ENCODE measurements around the gene KRTAP10-12.
"Not testable (repeated sequence)": the region's sequence is repeated elsewhere in the genome, so short reads cannot be mapped to it uniquely, and the experiment has no call there.

KRTAP10-12 gene, protein sequence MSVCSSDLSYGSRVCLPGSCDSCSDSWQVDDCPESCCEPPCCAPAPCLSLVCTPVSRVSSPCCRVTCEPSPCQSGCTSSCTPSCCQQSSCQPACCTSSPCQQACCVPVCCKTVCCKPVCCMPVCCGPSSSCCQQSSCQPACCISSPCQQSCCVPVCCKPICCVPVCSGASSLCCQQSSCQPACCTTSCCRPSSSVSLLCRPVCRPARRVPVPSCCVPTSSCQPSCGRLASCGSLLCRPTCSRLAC

DNA sequence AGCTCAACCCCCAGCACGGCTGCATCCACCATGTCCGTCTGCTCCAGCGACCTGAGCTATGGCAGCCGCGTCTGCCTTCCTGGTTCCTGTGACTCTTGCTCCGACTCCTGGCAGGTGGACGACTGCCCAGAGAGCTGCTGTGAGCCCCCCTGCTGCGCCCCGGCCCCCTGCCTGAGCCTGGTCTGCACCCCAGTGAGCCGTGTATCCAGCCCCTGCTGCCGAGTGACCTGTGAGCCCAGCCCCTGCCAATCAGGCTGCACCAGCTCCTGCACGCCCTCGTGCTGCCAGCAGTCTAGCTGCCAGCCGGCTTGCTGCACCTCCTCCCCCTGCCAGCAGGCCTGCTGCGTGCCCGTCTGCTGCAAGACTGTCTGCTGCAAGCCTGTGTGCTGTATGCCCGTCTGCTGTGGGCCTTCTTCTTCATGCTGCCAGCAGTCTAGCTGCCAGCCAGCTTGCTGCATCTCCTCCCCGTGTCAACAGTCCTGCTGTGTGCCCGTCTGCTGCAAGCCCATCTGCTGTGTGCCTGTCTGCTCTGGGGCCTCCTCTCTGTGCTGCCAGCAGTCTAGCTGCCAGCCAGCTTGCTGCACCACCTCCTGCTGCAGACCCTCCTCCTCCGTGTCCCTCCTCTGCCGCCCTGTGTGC is at the start of gene KRTAP10-12:
Gene KRTAP10-12 (plus strand): TSS at position 1 of the 639 bp plus-strand sequence. CDS start 30 bp downstream, at position 31.
- DNase-seq = peak in 1 of 2 donors; percentile 11

DNA sequence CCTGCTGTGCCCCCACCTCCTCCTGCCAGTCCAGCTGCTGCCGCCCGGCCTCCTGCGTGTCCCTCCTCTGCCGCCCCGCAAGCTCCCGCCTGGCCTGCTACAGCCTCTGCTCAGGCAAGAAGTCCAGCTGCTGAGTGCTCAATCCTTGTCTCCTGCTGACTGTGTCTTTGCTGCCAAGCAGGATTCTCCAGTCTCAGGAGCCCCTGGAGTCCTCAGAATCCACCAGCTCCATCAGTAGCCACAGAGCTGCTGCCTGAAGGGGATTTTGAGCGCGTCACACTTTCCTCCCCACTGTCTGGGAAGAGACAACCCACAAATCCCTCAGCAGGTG is 49.8 kb upstream of the KRTAP10-12 start:
- DNase-seq = no peak

DNA sequence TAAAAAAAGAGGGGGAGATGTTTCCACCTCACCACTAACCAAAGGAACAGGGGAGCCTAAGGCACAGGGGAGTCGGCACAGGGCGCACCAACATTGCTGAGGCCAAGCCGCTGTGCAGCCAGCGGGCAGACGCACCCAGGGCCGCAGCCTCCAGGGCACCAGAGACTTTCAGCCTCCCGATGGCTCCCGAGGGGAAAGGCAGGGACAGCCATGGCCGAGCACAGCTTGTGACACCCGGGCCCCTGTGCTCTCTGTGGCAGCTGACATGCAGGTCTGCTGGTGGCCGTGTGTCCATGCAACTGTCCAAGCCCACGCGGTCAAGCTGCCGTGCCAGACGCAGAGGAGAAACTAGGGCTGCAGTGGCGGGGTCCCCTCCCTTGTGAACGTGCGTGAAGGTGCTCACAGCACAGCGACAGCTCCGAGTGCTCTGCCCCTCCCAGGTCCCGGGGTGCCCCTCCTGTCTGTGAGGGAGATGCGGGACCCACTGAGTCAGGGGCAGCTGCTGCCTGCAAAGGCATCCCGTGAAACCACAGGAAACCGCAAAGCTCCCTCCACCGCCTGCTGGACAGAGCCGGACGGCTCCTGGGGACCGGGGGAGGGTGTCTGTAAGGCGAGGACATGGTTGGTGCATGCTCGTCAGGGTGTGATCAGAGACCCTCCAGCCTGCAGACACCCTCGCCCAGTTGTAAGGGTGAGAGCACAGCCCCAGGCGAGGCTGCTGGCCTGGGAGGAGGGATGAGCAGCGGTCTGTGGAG is 48.2 kb upstream of the KRTAP10-12 start:
- no peak for DNase-seq

DNA sequence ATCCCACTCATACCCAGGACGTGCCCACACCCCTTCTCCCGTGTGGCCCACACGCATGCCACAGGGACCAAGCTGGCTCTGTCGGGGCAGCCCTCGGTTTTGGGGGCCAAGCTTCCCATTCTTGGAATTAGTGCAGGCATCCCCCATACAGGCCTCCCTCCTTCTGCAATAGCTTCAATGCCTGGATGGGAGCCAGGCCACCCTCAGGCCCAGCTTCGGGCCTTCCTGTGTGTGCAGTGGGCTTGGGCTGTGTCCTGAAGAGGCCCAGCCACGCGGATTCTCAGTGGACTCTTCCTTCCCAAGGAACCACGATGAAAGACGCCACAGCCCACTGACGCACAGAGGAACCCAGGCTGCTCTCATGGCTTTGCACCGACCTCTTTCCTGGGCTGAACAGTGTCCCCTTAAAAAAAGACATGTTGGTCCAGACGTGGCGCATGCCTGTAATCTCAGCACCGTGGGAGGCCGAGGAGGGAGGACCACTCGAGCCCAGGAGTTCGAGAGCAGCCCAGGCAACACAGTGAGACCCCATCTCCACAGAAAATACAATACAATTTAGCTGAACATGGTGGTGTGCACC is 47.4 kb upstream of the KRTAP10-12 start:
- DNase-seq = no peak

DNA sequence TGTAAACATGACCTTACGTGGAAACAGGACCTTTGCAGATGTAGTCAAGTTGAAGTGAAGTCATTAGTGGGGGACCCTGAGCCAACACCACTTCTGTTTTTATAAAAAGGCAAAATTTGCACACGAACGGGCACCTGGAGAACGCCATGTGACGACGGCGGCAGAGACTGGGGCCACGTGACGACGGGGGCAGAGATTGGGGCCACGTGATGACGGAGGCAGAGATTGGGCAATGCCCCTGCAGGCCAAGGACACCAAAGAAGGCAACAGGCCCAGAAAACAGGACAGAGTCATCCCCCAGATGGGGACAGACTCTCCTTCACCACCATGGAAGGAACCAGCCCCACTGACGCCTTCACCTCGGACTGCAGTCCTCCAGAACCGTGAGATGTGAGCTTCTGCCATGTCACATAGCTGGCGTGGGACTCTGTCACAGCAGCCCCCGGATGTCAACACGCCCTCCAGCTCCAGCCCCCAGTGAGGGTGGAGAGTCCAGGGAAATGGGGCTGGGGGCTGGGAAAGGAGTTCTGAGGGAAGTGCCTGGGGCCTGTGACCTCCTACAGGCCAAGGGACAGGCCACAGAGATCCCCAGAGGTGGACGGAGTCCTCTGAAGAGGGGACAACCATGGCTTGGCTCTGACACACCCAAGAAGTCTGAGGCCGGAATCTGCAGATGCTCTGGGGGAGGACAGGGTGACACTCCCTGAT is 46.6 kb upstream of the KRTAP10-12 start:
- DNase-seq = no peak

DNA sequence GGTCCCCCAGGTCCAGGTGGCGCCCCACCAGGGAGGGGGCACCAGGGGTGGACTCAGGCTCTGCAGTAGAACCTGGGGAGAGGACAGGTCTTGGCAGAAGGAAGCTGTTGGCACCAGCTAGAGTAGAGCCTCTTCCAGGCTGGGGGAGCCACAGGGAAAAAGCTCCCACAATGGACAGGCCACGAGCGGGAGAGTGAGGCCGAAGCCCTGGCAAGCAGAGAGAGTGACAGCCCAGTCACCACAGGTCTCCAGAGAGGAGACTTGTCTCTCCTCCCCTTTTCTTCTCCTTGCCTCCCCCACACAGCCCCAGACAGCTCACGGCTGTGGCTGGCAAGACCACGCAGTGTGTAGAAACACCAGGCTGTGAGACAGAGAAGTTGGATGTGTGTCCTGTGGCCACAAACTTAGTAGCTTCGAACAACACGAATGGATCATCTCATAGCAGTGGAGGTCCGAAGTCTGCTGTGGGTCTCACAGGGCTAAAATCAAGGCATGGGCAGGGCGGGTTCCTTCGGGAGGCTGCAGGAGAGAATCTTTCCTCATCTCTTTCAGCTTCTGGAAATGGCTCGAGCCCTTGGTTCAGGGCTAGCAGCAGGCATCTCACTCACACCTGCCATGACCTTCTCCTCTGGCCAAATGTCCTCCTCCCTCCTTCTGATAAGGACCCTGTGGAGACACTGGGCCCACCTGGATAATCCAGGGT is 45.8 kb upstream of the KRTAP10-12 start:
- DNase-seq = no peak

DNA sequence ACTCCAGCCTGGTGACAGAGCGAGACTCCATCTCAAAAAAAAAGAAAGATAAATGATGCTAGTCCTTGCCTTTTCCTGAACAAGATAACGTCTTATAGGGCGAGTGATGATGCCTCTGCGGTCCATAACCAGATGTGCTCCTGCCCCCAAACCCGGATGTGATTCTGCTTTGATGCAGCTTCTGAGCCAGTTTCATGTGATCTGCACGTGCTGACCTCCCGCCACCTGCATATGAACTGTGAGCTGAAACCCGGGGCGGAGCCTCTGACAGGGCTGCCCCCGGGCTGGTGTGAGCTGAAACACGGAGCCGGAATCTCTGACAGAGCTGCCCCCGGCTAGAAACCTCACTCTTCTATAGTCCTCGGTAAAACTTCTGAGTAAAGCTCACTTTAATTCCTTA is 43.8 kb upstream of the KRTAP10-12 start:
- DNase-seq = no peak

DNA sequence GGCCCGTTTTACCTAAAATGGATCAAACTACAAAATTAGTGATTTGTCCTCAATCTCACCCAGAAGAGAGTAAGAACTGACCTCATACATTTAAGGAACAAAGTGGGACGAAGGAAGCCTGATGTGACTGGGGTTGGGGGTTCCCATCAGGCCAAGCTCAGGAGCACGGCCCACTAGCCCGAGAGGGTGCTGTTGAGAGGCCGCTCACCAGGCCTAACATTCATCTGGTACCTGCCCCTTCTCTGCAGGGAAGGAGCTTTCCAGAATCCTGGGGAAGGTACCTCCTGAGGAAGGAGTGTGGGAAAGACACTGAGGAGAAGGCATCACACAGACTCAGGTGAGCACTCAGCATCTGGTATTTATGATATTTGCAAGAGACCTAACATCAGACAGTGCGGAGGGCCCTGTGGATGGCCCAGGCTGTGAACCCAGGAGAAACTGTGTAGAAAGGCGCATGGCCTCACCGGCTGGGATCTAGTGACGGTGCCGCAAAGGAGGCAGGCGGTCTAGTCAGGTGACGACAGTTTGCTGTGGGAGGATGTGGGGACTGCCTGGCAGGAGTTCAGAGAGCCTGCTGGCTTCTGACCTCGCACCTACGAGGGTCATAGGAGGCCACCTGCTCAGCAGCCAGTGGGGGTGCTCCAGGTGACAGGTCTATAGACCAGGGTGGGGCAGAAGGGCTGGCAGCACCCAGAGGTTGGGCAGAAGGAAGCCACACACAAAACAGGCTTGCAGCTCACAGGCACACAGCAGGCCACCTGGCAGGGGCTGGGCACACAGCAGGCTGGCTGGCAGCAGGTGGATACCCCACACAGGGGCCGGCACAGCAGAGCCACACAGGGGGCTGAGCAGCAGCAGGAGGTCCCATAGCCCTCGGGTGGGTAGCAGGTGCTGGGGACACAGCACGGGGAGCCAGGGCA is 43.1 kb upstream of the KRTAP10-12 start:
- DNase-seq = peak; percentile 14 to 40

DNA sequence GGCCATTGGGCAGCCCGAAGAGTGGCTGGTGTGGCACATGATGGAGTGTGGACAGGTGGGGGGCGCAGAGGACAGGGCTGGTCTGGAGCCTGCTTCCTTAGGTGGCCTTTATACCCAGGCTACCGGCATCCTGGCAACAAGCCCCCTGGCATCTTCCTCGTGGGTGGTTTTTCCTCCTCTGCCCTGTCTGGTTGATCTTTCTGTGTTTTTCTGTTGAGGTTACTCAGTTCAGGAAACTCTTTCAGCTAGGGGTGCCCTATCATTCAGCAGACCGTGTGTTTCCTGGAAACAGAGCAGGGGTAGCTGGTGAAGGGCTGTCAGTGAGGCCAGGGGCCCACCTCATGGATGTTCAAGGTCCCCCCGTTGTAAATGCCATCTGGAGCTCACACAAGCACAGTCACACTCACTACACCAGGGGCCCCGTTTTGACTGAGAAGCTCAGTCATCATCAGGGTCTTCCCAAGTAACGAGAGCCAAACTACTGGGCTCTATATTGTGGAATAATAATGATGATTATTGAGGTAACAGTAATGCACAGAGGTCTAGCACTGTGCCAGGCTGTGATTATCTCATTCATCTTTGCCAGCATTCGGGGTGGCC is 42.3 kb upstream of the KRTAP10-12 start, which contains the start of gene KRTAP12-4:
Gene KRTAP12-4 (minus strand): TSS at position 84 of the 600 bp plus-strand sequence. CDS start 45 bp downstream, at position 39.
- no peak for DNase-seq

DNA sequence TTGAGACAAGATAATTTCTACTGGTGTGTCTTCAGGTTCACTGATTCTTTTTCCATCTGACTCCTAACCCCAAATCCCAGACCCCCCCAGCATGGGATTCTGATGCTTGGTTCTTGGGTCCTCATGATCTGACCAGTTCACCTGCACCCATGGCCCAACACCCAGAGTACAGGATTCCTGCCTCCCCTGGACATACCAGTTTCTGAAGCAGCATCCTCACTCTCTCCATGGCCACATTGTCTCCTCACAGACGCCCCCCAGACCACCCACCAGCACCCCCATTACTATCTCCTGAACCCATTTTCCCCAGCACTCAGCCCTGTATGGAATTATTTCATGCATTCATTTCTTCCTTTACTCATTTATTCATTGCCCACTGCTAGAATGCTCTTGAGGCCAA is 40.1 kb upstream of the KRTAP10-12 start:
- no peak for DNase-seq

DNA sequence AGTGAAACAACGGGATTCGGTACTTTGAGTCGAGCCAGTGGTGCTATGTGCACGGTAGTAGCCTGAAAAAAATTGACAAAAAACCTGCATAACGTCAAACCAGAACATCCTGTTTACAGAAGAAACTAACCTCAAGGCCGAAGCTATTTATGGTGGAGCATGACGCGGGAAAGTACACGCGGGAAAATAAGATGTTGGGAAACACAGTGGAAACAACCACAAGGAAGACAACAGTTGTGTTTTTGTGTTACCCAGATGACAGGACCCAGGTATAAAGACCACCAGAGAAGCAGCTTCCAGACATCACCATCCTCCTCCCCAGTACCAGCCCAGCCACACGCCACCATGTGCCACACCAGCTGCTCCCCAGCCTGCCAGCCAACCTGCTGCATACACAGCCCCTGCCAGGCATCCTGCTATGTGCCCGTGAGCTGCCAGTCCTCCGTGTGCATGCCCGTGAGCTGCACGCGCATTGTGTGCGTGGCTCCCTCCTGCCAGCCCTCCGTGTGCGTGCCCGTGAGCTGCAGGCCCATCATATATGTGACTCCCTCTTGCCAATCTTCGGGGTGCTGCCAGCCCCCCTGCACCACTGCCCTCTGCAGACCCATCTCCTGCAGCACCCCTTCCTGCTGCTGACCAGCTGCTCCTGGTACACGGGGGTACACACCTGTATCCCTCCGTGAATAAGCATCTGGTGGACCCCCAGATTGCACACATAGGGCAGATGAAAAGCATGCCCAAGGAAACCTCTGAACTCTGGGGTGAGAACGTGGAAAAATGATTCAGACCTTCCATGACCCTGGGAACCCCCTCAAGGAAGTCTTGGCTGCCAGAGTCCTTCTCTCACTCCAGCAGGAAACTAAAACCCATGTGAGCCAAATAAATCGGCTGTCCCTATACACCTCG is 39.1 kb upstream of the KRTAP10-12 start, which contains the start of gene KRTAP12-3:
Gene KRTAP12-3 (plus strand): TSS at position 298 of the 906 bp plus-strand sequence. CDS start 48 bp downstream, at position 346.
- no peak for DNase-seq

DNA sequence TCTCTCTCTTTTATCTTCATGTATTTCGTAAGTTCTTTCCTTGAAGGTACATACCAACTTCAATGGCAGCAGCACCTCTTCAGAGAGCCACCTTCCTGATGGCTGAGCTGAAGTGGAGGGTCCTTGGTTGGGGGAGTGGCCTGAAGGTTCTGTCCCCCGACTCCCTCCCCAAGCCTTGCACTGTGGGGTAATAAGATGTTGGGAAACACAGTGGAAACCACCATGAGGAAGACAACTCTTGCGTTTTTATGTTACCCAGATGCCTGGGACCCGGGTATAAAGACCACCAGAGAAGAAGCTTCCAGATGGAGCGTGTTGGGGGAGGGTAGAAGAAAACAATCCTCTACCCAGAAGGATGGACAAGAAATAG is 38.4 kb upstream of the KRTAP10-12 start:
- no peak for DNase-seq

DNA sequence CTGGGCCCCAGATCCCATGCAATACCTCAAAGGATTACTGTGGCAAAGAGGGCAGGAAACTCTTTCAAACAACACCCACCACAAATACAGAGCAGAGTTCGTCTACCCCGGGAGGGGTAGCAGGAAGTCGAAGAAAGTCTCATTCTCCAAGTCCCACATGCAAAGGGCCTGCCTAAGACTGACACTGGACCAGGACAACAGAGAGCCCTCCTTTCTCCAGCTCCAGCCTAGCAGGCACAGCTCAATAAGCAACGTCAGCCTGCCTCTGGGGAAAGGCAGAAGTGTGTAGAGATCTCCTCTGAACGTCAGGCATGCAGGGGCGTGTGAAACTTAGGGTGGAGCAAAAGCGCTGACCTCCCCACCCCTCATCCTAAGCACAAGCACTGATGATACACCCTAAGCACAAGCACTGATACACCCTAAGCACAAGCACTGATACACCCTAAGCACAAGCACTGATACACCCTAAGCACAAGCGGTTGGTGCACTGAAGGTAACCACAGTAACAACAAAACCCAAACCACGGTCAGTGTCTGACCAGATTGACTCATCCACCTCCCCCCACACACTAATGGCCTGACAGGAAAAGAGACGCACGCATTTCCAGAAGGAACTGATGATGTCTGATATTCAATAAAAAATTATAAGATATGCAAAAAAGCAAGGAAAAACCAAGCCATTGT is 37.9 kb upstream of the KRTAP10-12 start:
- DNase-seq = no peak

DNA sequence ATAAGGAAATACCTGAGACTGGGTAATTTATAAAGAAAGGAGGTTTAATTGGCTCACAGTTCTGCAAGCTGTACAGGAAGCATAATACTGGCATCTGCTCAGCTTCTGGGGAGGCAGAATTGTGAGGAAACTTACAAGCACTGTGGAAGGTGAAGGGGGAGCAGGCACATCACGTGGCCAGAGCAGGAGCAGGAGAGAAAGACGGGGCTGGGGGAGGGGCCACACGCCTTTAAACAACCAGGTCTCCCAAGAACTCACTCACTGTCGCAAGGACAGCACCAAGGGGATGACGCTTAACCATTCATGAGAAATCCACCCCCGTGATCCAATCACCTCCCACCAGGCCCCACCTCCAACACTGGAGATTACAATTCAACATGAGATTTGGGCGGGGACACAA is 35.4 kb upstream of the KRTAP10-12 start:
- DNase-seq = not testable (repeated sequence)

DNA sequence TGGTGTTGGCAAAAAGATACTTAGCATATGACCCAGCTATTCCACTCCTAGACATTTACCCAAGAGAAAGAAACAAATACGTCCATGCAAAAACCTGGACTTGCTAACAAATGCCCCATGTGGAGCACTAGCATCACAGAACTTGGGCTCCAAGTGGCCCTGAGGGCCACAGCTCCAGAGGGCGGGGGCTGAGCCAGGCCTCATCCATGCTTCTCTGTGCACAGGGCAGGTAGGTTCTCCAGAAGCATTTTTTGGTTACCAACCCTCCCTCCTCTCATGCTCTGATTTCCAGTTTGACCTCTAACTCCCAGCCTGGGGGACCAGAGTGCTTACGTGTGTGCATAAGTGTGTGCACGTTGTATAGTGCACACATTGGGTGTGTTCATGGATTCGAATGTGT is 32.3 kb upstream of the KRTAP10-12 start:
- DNase-seq = no peak

DNA sequence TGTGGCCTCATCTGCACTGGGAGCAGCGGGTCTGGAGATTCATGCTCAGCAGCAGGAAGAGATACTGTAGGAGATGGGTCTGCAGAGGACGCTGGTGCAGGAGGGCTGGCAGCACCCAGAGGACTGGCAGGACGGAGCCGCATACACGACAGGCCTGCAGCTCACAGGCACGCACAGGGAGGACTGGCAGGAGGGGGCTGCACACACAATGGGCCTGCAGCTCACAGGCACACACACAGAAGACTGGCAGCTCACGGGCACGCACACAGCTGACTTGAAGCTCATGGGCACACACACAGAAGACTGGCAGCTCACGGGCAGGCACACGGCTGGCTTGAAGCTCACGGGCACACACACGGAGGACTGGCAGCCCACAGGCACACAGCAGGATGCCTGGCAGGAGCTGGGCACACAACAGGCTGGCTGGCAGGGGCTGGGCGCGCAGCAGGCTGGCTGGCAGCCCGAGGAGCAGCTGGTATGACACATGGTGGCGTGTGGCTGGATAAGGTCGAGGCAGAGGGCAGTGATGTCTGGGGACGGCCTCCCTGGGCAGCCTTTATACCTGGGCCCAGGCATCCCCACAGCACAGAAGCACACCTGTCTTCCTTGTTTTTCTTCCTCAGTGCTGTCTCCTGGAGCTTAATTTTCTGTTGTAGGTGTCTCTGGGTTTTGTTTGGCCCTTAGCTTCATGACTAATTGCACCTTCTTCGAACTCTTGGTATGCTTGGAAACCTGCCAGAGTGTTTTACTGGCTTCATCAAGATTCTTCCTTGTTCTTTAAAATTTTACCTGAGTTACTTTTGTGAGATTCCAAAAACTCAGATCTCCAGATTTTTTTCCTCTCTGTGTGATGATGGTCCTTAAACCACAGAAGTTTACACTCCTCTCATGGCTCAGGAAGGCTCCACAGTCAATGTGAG is 30.3 kb upstream of the KRTAP10-12 start, which contains the start of gene KRTAP12-2:
Gene KRTAP12-2 (minus strand): TSS at position 527 of the 920 bp plus-strand sequence. CDS start 41 bp downstream, at position 486.
- DNase-seq = no peak

DNA sequence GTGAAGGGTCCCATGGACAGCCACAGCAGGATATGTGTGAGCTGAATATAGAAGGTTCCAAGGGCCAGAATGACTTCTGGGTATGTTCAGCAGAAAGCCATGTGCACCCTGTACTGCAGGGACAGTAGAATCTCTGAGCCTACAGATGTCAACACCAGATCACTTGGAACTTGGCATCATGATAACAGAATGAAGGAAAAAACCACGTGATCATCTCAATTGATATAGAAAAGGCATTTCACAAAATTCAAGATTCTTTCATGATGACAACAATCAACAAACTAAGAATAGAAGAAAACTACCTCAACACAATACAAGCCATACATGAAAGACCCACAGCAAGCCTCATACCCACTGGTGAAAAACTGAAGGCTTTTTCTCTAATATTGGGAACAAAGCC is 29.4 kb upstream of the KRTAP10-12 start:
- no peak for DNase-seq
